M059J (cell line): ENCODE data around the gene ZC3HAV1L. TPM values are rescaled to one million over a fixed set of nuclear protein-coding genes. Genes with fewer than 3 reads are reported as not detected.
"Not testable (repeated sequence)": the region's sequence is repeated elsewhere in the genome, so short reads cannot be mapped to it uniquely, and the experiment has no call there.

ENCODE experiments used
- DNase-seq: peaks from one replicate; pipeline ENCODE4 v3.0.0-alpha.2; 2012; ENCODE audit warnings: low read depth
- total RNA-seq: library from RNA; depleted of rRNA; stranded (reverse); fragments of >200 nt; shearing (Covaris generic); gene quantifications from 2 replicates; pipeline ENCODE4 v1.2.3, GENCODE V29; 2014; rRNA removed

ZC3HAV1L gene
- total RNA-seq, 1 experiment from 2014 or later, result 4.6 TPM

DNA sequence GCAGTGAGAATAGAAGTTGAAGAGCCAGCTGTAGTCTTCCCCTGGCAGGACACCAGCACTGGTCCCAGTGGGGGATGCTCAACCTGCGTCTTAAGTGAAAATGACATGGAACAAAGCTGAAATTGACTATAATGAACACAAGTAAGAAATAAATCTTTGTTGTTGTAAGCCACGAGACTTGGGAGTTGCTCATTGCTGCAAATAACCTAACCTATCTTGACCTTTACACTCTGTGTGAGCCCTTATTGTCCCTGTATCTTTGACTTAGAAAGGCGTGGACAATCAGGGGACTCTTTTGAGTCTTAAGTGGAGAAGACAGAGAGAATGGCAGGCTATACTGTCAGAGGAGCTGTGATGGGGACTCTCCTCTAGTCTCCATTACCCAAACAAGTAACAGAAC lies 16.9 kb downstream of the ZC3HAV1L start:
- no peak for DNase-seq

GRCh38 chr7:139016931-139017511 lies 18.8 kb downstream of the ZC3HAV1L start:
- peak; percentile 77 for DNase-seq

DNA sequence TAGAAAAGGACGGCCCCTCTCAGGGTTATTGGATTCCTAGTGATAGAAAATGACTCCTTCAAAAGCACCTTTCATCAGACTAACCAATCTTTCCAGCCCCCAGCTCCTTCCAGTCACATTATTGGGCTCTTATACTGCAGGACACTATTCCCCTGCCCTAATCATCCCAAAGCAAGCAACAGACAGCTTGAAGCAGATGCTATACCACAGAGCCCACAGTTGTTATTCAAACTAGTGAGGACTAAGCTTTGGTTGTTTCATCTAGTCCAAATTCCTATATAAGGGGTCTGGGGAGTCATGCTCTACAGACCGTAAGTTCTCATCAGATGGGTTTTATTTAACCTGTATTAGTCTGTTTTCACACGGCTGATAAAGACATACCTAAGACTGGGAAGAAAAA lies 24.5 kb downstream of the ZC3HAV1L start:
- DNase-seq, result no peak

- DNase-seq, result no peak
These were observed 31.3 kb downstream of the ZC3HAV1L start for GRCh38 chr7:139004321-139005090.

DNA sequence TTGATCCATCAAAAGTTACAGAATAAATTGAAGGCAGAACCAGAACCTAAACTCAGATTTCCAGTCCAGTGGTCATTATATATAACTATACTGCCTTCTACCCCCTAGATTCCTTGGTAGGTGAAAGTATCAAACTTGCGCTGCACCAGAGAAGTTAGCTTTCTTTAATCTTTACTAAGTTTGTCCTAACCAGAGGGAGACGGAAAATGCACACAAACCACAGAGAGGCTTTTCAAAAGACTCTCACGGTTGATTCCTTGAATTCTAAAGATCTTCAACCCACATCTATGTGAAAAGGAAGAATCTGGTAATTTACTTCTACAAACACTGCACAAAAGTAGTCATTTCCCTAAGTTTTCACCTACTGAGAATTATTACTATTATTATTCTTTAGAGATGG lies 36.4 kb downstream of the ZC3HAV1L start:
- DNase-seq, result no peak

DNA sequence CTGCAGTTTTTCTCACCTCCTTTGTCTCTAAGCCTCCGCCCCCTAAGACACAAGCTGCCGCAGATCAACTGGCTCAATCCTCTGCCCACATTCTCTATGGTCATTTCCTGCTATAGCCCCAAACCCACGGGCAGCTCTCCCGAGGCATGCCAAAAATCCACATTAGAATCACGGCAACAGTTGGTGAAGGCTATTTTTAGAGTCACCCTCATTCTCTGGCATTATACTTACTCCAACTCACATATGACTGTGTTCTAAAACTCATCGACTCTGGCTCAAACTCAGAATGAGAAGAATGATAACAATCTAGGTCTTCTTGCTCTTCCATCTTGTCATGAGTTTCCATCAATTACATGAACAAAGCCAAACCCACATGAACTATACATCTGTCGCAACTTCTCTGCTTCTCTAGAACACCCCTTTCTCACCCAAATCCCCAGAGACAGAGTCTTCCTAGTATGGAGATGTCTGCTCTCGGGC lies 43.8 kb downstream of the ZC3HAV1L start:
- peak; percentile 64 for DNase-seq

GRCh38 chr7:138987686-138988085 lies 48.2 kb downstream of the ZC3HAV1L start:
- DNase-seq, result no peak

- DNase-seq, result peak; percentile 65
These were observed 53.6 kb downstream of the ZC3HAV1L start for GRCh38 chr7:138982204-138982623.

DNA sequence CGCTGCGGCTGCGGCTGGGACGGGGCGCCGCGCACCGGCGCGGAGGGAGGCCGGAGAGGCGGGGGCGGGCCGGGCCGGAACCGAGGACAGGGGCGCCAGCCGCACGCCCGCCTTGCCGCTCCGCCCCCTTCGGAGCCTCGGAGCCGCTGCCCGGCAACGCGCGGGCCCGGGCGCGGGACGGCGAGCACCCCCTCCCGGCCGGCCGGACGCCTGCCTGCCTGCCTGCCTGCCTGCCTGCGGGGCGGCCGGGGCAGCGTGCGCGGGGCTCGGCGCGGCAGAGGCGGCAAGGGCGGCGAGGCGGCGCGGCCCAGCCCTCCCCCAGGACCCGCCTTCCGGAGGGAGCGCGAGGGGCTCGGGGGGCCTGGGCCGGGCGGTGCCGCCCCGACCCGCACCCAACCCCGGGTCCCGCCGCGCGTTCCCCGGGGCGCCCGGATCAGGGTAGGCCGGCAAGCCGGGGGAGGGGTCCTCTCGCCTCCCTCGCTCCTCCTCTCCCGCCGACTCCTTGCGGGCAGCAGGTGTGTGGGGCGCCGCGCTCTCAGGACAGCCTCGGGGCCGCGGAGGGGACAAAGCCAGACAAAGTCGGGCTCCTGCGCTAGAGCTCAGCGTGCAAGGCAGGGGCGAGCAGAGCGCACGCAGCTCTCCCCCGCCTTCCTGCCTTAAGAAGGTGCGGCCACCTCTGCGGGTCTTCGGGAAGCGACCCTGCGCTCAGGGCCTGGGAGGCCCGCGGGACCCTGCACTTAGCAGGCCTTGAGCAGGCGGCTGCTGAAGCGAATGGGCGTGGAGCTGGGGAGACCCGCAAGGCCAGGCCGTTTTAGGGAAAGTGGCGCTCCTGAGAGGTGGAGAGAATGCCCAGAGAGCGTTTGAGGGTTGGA lies 54.3 kb downstream of the ZC3HAV1L start, which contains the start of gene KIAA1549:
Gene KIAA1549, minus strand, starts transcription at position 58 of the 872 bp plus-strand sequence. CDS start 120 bp downstream, outside the sequence.
- DNase-seq, result peak; percentile 70

DNA sequence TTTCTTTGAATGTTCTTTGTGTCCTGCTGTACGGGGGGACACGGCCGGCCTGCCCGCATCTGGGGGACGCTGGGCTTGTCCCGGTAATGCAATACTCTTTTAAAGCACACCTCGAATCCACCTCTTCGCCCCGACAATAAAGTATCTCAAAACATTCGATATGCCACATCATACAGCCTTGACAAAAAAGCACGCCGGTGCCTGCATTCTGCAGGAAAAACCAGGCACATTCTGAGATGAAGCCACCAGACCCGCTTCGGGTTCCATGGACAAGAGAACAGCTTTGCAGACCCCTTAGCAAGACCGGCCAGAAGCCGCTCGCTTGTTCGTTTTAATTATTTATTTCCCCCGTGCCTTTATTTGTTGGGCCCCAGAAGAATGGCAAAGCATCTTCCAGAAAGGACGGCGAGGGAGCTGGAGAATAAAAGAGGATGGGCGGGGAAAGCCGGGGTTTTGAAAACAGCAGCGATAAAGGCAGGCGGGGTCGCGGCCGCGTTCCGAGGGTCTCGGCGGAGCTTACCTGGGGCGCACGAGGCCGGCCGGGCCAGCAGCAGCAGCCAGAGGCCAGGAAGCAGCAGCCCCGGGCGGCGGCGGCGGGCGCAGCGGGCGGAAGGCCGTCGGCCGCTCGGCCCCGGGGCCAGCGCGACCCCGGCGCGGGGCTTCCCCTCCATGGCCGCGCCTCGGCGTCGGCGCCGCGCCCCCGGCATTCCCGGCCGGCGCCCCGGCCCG lies 55.1 kb downstream of the ZC3HAV1L start:
- peak; percentile 14 for DNase-seq

GRCh38 chr7:138979988-138980562 lies 55.8 kb downstream of the ZC3HAV1L start:
- DNase-seq, result peak; percentile 7

DNA sequence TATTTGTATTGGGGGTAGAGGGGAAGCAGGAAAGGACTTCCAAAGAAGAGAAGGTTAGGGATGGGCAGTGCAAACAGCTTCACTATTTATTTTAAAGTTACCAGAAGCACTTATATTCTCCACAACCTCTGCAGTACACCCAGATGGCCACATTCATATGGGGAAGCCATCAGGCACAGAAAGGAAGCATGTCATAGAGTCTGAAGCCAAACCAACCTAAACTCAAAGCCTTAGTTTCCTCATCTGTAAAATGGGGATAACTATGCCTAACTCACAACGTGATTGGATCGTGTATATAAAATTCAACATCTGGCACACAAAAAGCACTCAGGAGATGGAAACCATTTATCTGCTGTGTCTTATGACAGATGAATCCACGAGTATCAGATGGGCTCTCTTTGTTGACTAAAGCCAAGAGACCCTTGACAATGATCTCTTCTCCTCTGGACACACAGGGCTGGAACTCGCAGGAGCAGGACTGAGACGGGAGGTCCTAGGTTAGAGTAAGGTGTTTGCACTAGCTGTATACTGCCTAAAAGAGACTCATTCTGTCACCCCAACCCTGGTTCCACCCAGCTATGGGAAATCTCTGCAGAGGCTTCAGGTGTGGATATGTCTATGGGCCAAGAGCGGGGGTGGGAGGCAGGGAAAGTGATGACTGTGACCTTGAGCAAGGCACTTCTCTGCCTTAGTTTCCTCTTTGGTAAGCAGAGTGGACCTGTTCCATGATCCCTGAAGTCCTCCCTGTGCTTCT lies 56.4 kb downstream of the ZC3HAV1L start:
- DNase-seq, result peak; percentile 30

GRCh38 chr7:138978541-138979184 lies 57.2 kb downstream of the ZC3HAV1L start:
- DNase-seq, result no peak

DNA sequence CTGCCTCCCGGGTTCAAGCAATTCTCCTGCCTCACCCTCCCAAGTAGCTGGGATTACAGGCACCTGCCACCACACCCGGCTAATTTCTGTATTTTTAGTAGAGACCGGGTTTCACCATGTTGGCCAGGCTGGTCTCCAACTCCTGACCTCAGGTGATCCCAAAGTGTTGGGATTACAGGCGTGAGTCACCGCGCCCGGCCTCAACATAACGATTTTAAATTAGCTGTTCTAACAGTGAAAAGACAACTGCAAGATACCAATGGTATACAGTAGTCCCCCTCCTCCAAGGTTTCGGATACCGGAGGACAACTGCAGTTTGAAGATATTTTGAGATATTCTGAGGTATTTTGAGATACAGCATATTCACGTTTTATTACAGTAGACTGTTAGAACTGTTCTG lies 59.7 kb downstream of the ZC3HAV1L start:
- DNase-seq, result not testable (repeated sequence)

Other genes with a start within 250 kb of the ZC3HAV1L start
- not detected in 2 replicates for gene TMEM213, start 238.0 kb downstream of the ZC3HAV1L start, total RNA-seq
- 0.20 and 0.91 TPM in 2 replicates for gene ATP6V0A4, start 237.8 kb downstream of the ZC3HAV1L start, total RNA-seq
- 2.6 and 3.9 TPM in 2 replicates for gene KIAA1549, start 54.7 kb downstream of the ZC3HAV1L start, total RNA-seq
- 51.3 and 73.1 TPM in 2 replicates for gene ZC3HAV1, start 73.7 kb upstream of the ZC3HAV1L start, total RNA-seq
- gene UBN2, start 195.2 kb upstream of the ZC3HAV1L start, total RNA-seq, result 3.4 and 4.2 TPM in 2 replicates